ENCODE measurements around the gene C2CD4B.

The C2CD4B gene

GRCh38 chr15:62141200-62141599 lies 23.9 kb downstream of the C2CD4B start:
- no peak for TF ChIP-seq CTCF (IDR thresholded peaks at IDR 0.05; ENCODE audit: low read depth, low read length)
- no peak for DNase-seq (ENCODE audit: extremely low read depth, low read depth)

DNA sequence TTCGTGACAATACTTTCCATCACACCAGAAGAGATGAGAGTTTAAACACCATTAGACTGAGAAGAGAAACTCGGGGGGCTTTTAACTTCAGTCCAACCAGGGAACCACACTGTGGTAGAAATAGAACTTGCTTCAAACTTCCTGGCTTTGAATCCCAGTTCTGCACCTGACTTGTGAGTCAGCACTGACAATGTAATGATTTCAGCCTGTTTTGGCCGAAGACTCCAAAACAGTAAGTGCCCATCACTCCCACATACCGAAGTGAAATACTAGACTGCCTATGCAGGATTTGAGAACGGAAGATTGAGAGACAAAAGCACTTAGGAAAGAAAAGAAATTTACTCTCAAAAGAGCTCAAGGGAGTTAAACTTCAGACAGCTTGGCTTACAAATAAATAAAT lies 27.0 kb downstream of the C2CD4B start:
- no peak for TF ChIP-seq CTCF (IDR thresholded peaks at IDR 0.05; ENCODE audit: low read depth, low read length)
- DNase-seq (ENCODE audit: extremely low read depth, low read depth), result no peak

GRCh38 chr15:62136911-62137865 lies 27.9 kb downstream of the C2CD4B start:
- DNase-seq (ENCODE audit: extremely low read depth, low read depth), result no peak
- no peak for TF ChIP-seq CTCF (IDR thresholded peaks at IDR 0.05; ENCODE audit: low read depth, low read length)

DNA sequence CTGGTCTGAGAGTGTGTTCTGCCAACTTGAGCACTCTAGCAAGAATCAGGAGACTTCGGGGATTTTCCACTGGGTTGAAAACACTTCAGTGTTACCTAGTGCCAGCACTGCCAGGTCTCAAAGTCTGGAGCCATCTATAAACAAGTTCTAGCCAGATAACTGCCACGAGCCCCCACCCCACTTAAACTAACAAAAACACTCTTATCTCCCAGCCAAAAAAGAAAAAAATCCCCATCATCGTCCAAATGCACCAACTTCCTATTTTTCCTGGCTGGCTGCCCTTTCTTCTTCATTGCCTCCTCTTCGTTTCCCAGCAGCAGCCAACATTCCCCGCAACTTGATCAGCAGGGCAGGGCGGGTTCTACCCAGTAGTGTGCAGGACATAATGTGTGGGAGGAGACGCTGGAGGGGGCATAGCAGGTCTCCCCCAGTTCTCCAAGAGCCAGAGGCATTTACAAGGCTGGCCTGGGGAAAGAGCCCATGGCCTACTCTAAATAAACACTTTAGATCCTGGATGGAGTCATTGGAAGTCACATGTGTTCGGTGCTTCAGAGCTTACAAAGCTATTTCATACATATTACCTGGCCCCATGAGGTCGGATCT lies 29.5 kb downstream of the C2CD4B start:
- no peak for DNase-seq (ENCODE audit: extremely low read depth, low read depth)
- no peak for TF ChIP-seq CTCF (IDR thresholded peaks at IDR 0.05; ENCODE audit: low read depth, low read length)

- no peak for TF ChIP-seq CTCF (IDR thresholded peaks at IDR 0.05; ENCODE audit: low read depth, low read length)
- no peak for DNase-seq (ENCODE audit: extremely low read depth, low read depth)
These were observed 31.9 kb downstream of the C2CD4B start for GRCh38 chr15:62133141-62133540.

DNA sequence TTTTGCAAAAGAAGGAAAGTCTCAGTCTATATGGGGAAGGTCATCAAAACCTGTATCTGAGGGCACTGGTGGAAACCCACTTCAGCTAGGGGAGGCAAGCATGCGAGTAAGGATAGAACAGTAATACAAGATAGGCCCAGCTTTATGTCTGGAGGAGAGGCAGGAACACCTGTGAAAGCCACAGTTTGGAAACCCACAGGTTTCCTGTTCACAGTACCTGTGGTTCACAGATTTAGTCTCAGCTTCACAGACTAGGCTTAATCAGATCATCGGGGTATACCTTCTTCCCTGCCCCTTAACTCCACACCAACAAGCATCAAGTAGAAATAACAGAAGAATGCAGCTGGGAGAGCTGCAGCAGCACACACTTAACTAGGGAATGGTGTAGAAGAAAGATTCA lies 36.2 kb downstream of the C2CD4B start:
- no peak for TF ChIP-seq CTCF (IDR thresholded peaks at IDR 0.05; ENCODE audit: low read depth, low read length)
- no peak for DNase-seq (ENCODE audit: extremely low read depth, low read depth)

GRCh38 chr15:62126364-62126763 lies 38.7 kb downstream of the C2CD4B start:
- DNase-seq (ENCODE audit: extremely low read depth, low read depth), result no peak
- no peak for TF ChIP-seq CTCF (IDR thresholded peaks at IDR 0.05; ENCODE audit: low read depth, low read length)
